Measurements from ENCODE around the gene SYAP1. TPM values are rescaled to one million over a fixed set of nuclear protein-coding genes. Genes with fewer than 3 reads are reported as not detected.

Gene SYAP1
- total and polyA plus RNA-seq, 9 of the 15 experiments (the other 6 are each of a cell fraction or from before 2014, with no cell fraction given), result 5.7 to 35.3 (median 27.6) TPM

DNA sequence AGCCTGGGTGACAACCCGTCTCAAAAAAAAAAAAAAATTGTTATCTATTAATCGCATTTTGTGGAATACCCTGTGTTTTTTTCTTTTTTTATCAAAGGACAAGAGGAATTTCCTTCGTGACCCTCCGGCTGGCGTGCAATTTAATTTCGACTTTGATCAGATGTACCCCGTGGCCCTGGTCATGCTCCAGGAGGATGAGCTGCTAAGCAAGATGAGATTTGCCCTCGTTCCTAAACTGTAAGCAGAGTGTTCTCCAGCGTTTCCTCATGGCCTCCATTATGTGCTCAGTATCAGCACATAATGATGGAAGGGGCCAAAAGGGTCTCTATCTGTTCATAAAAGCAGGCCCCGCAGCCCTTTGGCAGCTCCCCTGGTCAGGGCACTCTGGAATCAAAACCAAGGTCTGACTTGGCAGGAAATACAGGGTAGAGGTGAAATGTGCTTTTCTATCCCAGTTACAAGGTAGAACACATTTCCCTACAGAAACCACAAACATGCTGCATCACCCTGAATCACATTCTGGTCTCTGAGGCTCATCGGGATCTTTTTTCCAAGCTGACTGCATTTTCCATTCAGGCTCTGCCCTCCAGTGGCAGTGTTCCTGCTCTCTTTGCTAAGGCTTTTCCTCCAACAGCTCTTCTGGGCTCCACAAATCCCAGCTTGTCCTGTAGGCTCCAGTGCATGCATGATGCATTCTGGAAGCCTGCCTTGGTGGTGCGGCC lies 24.4 kb downstream of the SYAP1 start:
- no TSS peak for BruUV-seq (replicated peaks)
- Histone ChIP-seq H3K27ac (ENCODE audit: extremely low read depth, low read depth, low read length) (no peak overlapping the region), H3K27me3 (ENCODE audit: control insufficient read depth in 2 of 2, insufficient read depth in 2 of 2, low read length in 2 of 2) (no peaks in the 10 kb centered on the region), H4K20me1 (replicated peaks; ENCODE audit: control insufficient read depth, insufficient read depth, low read length) (no peaks in the 10 kb centered on the region), H2AFZ (ENCODE audit: low read depth, low read length) (no peak overlapping the region), H3K4me2 (ENCODE audit: insufficient read depth, low read length) (no peak overlapping the region), H3K9me3 (replicated peaks; ENCODE audit: control insufficient read depth, insufficient read depth, low read depth, low read length) (no peaks in the 10 kb centered on the region), H3K79me2 (ENCODE audit: control insufficient read depth, insufficient read depth, low read length) (no peaks in the 10 kb centered on the region), H3K36me3 (ENCODE audit: control insufficient read depth, insufficient read depth, low read length) (peaks cover 60% of the 10 kb centered on the region), H3K9me1 (ENCODE audit: control insufficient read depth, insufficient read depth, low read length) (no peaks in the 10 kb centered on the region), H3K4me1 (replicated peaks in 1 of 2; ENCODE audit: control insufficient read depth in 2 of 2, insufficient read depth in 2 of 2, low read length in 2 of 2) (no peaks in the 10 kb centered on the region), H3K4me3 (no peak overlapping the region), H3K9ac (ENCODE audit: insufficient read depth in 1 of 2, low read depth in 2 of 2, low read length in 2 of 2) (no peak overlapping the region)
- FAIRE-seq (no peak), ATAC-seq (no peak), DNase-seq (ENCODE audit: extremely low read depth in 1 of 4, low spot score in 3 of 4) (no peak)
- TF ChIP-seq ZNF589 (CRISPR knock-in tag; IDR thresholded peaks at IDR 0.05; ENCODE audit: low read depth), result no peak
- no peak for TF ChIP-seq KLF6 (CRISPR knock-in tag; IDR thresholded peaks at IDR 0.05; ENCODE audit: borderline replicate concordance)
- TF ChIP-seq, protein P1, sequence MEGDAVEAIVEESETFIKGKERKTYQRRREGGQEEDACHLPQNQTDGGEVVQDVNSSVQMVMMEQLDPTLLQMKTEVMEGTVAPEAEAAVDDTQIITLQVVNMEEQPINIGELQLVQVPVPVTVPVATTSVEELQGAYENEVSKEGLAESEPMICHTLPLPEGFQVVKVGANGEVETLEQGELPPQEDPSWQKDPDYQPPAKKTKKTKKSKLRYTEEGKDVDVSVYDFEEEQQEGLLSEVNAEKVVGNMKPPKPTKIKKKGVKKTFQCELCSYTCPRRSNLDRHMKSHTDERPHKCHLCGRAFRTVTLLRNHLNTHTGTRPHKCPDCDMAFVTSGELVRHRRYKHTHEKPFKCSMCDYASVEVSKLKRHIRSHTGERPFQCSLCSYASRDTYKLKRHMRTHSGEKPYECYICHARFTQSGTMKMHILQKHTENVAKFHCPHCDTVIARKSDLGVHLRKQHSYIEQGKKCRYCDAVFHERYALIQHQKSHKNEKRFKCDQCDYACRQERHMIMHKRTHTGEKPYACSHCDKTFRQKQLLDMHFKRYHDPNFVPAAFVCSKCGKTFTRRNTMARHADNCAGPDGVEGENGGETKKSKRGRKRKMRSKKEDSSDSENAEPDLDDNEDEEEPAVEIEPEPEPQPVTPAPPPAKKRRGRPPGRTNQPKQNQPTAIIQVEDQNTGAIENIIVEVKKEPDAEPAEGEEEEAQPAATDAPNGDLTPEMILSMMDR (IDR thresholded peaks at IDR 0.05 in 2 of 3, conservative IDR thresholded peaks at IDR 0.05 in 1 of 3; ENCODE audit: insufficient read depth in 2 of 3, low read depth in 1 of 3, low read length in 3 of 3), result peak in 1 of 3 experiments; percentile 2; a peak in 1 of 6 replicates
- no peak for TF ChIP-seq TCF3 (CRISPR knock-in tag; IDR thresholded peaks at IDR 0.05)
- ChIA-PET POLR2A (interaction anchor here (0.8 to 1.6 kb wide), 4 partner anchors 10 to 27 kb away, joined by 4 to 5 read pairs (median 4); partner anchors contain the start of gene SYAP1), CTCF (ENCODE audit: low intra/inter-chr PET ratio) (no interaction called here)
- intact Hi-C loops (cut with micrococcal nuclease), result no loop called here
- in situ Hi-C loops (cut with MboI), result no loop called here
- 88% methylated on average over 5 of the region's 12 CpGs for WGBS (ENCODE audit: insufficient coverage, low coverage, missing lambda C conversion rate)

Measured in K562 (cell line).